MM.1S (cell line): ENCODE results near the gene RCSD1.

ENCODE experiments used
- DNase-seq: peaks from one replicate; pipeline ENCODE4 v3.0.0-alpha.2; 2015
- H2AFZ ChIP-seq: fragments of 300-600 bp; sonication (generic); 2 replicates; pipeline ENCODE4 v1.6.0; 2016; ENCODE audit warnings: antibody characterized with exemption, low read length
- H3F3A ChIP-seq: fragments of 300-600 bp; sonication (generic); 2 replicates; pipeline ENCODE4 v1.6.1; 2016; ENCODE audit warnings: mild to moderate bottlenecking, antibody characterized with exemption, low read length, moderate library complexity, mixed read lengths; ENCODE audit not compliant: insufficient read depth
- H3K27ac ChIP-seq: fragments of 300-600 bp; sonication (generic); 2 replicates; pipeline ENCODE4 v1.5.1; 2016; ENCODE audit warnings: mild to moderate bottlenecking, low read length
- H3K27me3 ChIP-seq: fragments of 300-600 bp; sonication (generic); replicated peaks from 2 replicates; pipeline ENCODE4 v1.6.0; 2016; ENCODE audit warnings: low read length; ENCODE audit not compliant: insufficient read depth
- H3K36me3 ChIP-seq: fragments of 300-600 bp; sonication (generic); replicated peaks from 2 replicates; pipeline ENCODE4 v1.6.1; 2016; ENCODE audit warnings: mild to moderate bottlenecking, low read length, mixed read lengths; ENCODE audit not compliant: insufficient read depth
- H3K4me1 ChIP-seq: fragments of 300-600 bp; sonication (generic); 2 replicates; pipeline ENCODE4 v1.6.1; 2016; ENCODE audit warnings: low read length, mixed read lengths
- H3K4me2 ChIP-seq: fragments of 300-600 bp; sonication (generic); 2 replicates; pipeline ENCODE4 v1.6.0; 2016; ENCODE audit warnings: low read depth, low read length
- H3K4me3 ChIP-seq: fragments of 300-600 bp; sonication (generic); 2 replicates; pipeline ENCODE4 v1.5.1; 2016; ENCODE audit warnings: low read length, mixed read lengths
- H3K79me2 ChIP-seq: fragments of 300-600 bp; sonication (generic); 2 replicates; pipeline ENCODE4 v1.6.1; 2016; ENCODE audit warnings: mixed run types, low read length, mixed read lengths
- H3K9ac ChIP-seq: fragments of 300-600 bp; sonication (generic); 2 replicates; pipeline ENCODE4 v1.6.1; 2016; ENCODE audit warnings: low read length, mixed read lengths
- H3K9me2 ChIP-seq: fragments of 300-600 bp; sonication (generic); replicated peaks from 2 replicates; pipeline ENCODE4 v1.6.1; 2016; ENCODE audit warnings: mild to moderate bottlenecking, low read length, mixed read lengths; ENCODE audit not compliant: insufficient read depth
- H3K9me3 ChIP-seq: fragments of 300-600 bp; sonication (generic); replicated peaks from 2 replicates; pipeline ENCODE4 v1.6.1; 2016; ENCODE audit warnings: mild to moderate bottlenecking, low read length, mixed read lengths; ENCODE audit not compliant: insufficient read depth
- H4K20me1 ChIP-seq: fragments of 300-600 bp; sonication (generic); 2 replicates; pipeline ENCODE4 v1.6.1; 2016; ENCODE audit warnings: mild to moderate bottlenecking, low read length, moderate library complexity, mixed read lengths; ENCODE audit not compliant: insufficient read depth
- CTCF ChIP-seq: fragments of 300-600 bp; sonication (generic); IDR thresholded peaks from 2 replicates; pipeline ENCODE4 v1.5.1; 2016; ENCODE audit warnings: antibody characterized with exemption, low read length, mixed read lengths
- EZH2 ChIP-seq: fragments of 300-600 bp; sonication (generic); optimal IDR thresholded peaks from 2 replicates; pipeline ENCODE3; 2017; ENCODE audit warnings: low read depth, mild to moderate bottlenecking, antibody characterized with exemption, low read length, mixed read lengths
- EZH2phosphoT487 ChIP-seq: fragments of 300-600 bp; sonication (generic); IDR thresholded peaks from 2 replicates; pipeline ENCODE4 v1.6.1; 2018; ENCODE audit warnings: antibody characterized with exemption, low read length

The RCSD1 gene

GRCh38 chr1:167750641-167751040, 120.6 kb downstream of the RCSD1 start:
- Histone ChIP-seq H3K9me3 (no peaks in the 10 kb centered on the region), H2AFZ (no peak overlapping the region), H3F3A (peaks cover 9% of the 10 kb centered on the region; the same call in 1 of the 2 replicates), H3K27ac (no peak overlapping the region), H3K27me3 (no peaks in the 10 kb centered on the region), H3K36me3 (no peaks in the 10 kb centered on the region), H3K4me2 (no peak overlapping the region), H3K79me2 (0 out of 2 replicates have a peak, but pooled peaks cover 4% of the 10 kb centered on the region), H3K4me3 (no peak overlapping the region), H4K20me1 (no peaks in the 10 kb centered on the region), H3K9ac (no peak overlapping the region), H3K9me2 (no peaks in the 10 kb centered on the region), H3K4me1 (peaks cover 12% of the 10 kb centered on the region)
- DNase-seq, result no peak
- TF ChIP-seq EZH2 (no peak), EZH2phosphoT487 (no peak), CTCF (no peak)

- H3K9ac ChIP-seq, result no peak overlapping the region
- no peaks in the 10 kb centered on the region for H3K9me3 ChIP-seq
- no peak overlapping the region for H3K4me2 ChIP-seq
- H3K9me2 ChIP-seq, result no peaks in the 10 kb centered on the region
- H4K20me1 ChIP-seq, result no peaks in the 10 kb centered on the region
- TF ChIP-seq EZH2 (no peak), EZH2phosphoT487 (no peak), CTCF (no peak)
- H3F3A ChIP-seq, result peaks cover 9% of the 10 kb centered on the region; the same call in 1 of the 2 replicates
- H3K4me1 ChIP-seq, result peaks cover 12% of the 10 kb centered on the region
- no peaks in the 10 kb centered on the region for H3K27me3 ChIP-seq
- DNase-seq, result no peak
- H3K4me3 ChIP-seq, result no peak overlapping the region
- H2AFZ ChIP-seq, result no peak overlapping the region
- 0 out of 2 replicates have a peak, but pooled peaks cover 4% of the 10 kb centered on the region for H3K79me2 ChIP-seq
- no peak overlapping the region for H3K27ac ChIP-seq
- no peaks in the 10 kb centered on the region for H3K36me3 ChIP-seq
These were observed 121.6 kb downstream of the RCSD1 start for GRCh38 chr1:167751676-167752075.

- peak overlapping the region; percentile 8; the same call in 1 of the 2 replicates for H3K4me3 ChIP-seq
- peak overlapping the region; percentile 50 for H3K27ac ChIP-seq
- H3K9ac ChIP-seq, result peak overlapping the region; percentile 5; the same call in 1 of the 2 replicates
- no peaks in the 10 kb centered on the region for H3K36me3 ChIP-seq
- DNase-seq, result no peak
- TF ChIP-seq EZH2 (no peak), EZH2phosphoT487 (no peak), CTCF (no peak)
- H4K20me1 ChIP-seq, result no peaks in the 10 kb centered on the region
- peaks cover 9% of the 10 kb centered on the region; the same call in 1 of the 2 replicates for H3F3A ChIP-seq
- 0 out of 2 replicates have a peak, but pooled peaks cover 4% of the 10 kb centered on the region for H3K79me2 ChIP-seq
- H3K27me3 ChIP-seq, result no peaks in the 10 kb centered on the region
- H2AFZ ChIP-seq, result peak overlapping the region; percentile 32
- H3K4me1 ChIP-seq, result peaks cover 12% of the 10 kb centered on the region
- H3K9me2 ChIP-seq, result no peaks in the 10 kb centered on the region
- H3K4me2 ChIP-seq, result peak overlapping the region; percentile 42
- H3K9me3 ChIP-seq, result no peaks in the 10 kb centered on the region
These were observed 122.4 kb downstream of the RCSD1 start for GRCh38 chr1:167752219-167752985.
